ENCODE results near the gene EPS8L3.

The EPS8L3 gene, protein sequence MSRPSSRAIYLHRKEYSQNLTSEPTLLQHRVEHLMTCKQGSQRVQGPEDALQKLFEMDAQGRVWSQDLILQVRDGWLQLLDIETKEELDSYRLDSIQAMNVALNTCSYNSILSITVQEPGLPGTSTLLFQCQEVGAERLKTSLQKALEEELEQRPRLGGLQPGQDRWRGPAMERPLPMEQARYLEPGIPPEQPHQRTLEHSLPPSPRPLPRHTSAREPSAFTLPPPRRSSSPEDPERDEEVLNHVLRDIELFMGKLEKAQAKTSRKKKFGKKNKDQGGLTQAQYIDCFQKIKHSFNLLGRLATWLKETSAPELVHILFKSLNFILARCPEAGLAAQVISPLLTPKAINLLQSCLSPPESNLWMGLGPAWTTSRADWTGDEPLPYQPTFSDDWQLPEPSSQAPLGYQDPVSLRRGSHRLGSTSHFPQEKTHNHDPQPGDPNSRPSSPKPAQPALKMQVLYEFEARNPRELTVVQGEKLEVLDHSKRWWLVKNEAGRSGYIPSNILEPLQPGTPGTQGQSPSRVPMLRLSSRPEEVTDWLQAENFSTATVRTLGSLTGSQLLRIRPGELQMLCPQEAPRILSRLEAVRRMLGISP
- total RNA-seq, result 0 to 0.11 (median 0) reads per million in 9 experiments

DNA sequence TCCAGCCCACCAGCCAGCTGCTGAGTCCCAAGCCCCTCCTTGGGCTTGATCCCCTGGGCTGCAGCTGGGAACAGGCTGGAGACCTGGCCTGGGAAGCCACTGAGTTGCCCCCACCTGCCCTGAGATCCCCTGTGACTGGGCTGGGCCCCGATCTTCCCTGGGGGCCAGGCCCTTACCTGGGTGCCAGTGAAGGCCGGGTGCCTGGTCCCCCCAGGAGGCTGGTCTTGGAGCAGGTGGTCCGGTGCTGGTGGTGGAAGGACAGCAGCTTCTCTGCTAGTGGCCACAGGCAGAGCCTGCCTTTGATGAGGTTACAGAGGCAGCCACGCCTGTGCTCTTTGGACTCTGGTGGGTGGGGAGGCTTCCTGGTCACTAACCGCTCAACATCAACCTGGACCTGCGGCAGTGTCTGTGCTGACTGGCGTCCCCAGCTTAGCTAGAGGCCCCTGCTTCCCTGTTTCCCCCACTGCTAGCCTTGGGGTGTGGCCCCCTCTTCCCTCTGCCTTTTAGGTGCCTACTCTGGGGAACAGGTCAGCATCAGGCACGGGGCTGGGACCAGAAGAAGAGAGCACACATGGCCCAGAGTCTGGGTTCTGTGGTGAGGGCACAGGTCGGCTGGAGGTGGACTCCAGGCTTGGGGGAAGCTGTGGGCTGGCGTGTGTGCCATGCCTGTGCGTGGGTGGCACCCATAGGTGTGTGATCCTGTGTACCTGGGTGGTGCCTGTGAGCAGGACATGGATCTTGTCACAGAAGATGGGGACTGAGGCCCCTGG, at the start of gene EPS8L3:
TSS of gene EPS8L3 (minus strand) at position 278 of the 770 bp plus-strand sequence. CDS start 2,174 bp downstream, outside the sequence.
- H3K27ac Mint-ChIP-seq, result peak within 1 kb of the TSS in 1 of 2 donors; percentile 47
- DNase-seq (no peak), ATAC-seq (replicated peaks) (no peak)
- peaks cover 4 to 7% of the 10 kb centered on the region in 2 donors for H3K27me3 Mint-ChIP-seq
- no peaks in the 10 kb centered on the region for H3K9me3 Mint-ChIP-seq
- no peak within 1 kb of the TSS for H3K4me3 Mint-ChIP-seq
- H3K4me1 Mint-ChIP-seq (ENCODE audit: low read depth in 2 of 2), result no peaks in the 10 kb centered on the region
- no peaks in the 10 kb centered on the region for H3K36me3 Mint-ChIP-seq (ENCODE audit: insufficient read depth)

- DNase-seq (no peak), ATAC-seq (replicated peaks) (no peak)
- H3K9me3 Mint-ChIP-seq, result no peaks in the 10 kb centered on the region
- no peak overlapping the region for H3K4me3 Mint-ChIP-seq
- H3K27me3 Mint-ChIP-seq, result no peaks in the 10 kb centered on the region
- H3K36me3 Mint-ChIP-seq (ENCODE audit: insufficient read depth), result no peaks in the 10 kb centered on the region
- H3K4me1 Mint-ChIP-seq (ENCODE audit: low read depth in 2 of 2), result peaks cover 0 to 6% of the 10 kb centered on the region in 2 donors
- peak overlapping the region in 1 of 2 donors; percentile 66 for H3K27ac Mint-ChIP-seq
These were observed 49.1 kb upstream of the EPS8L3 start for GRCh38 chr1:109812691-109813393.

GRCh38 chr1:109808703-109809102, 45.0 kb upstream of the EPS8L3 start:
- DNase-seq, result no peak
- H3K9me3 Mint-ChIP-seq, result no peaks in the 10 kb centered on the region
- H3K4me1 Mint-ChIP-seq (ENCODE audit: low read depth in 2 of 2), result peaks cover 6 to 13% of the 10 kb centered on the region in 2 donors
- ATAC-seq (replicated peaks), result no peak
- no peak overlapping the region for H3K4me3 Mint-ChIP-seq
- H3K27ac Mint-ChIP-seq, result no peak overlapping the region
- H3K36me3 Mint-ChIP-seq (ENCODE audit: insufficient read depth), result no peaks in the 10 kb centered on the region
- H3K27me3 Mint-ChIP-seq, result no peaks in the 10 kb centered on the region

GRCh38 chr1:109807822-109808680, 44.3 kb upstream of the EPS8L3 start:
- DNase-seq (no peak), ATAC-seq (replicated peaks) (no peak)
- Mint-ChIP-seq H3K36me3 (ENCODE audit: insufficient read depth) (no peaks in the 10 kb centered on the region), H3K4me1 (ENCODE audit: low read depth in 2 of 2) (peaks cover 12 to 18% of the 10 kb centered on the region in 2 donors), H3K4me3 (no peak overlapping the region), H3K27ac (no peak overlapping the region), H3K9me3 (no peaks in the 10 kb centered on the region), H3K27me3 (no peaks in the 10 kb centered on the region)

GRCh38 chr1:109807402-109807801, 43.7 kb upstream of the EPS8L3 start:
- Mint-ChIP-seq H3K27me3 (no peaks in the 10 kb centered on the region), H3K4me3 (no peak overlapping the region), H3K27ac (no peak overlapping the region), H3K36me3 (ENCODE audit: insufficient read depth) (peaks cover 1% of the 10 kb centered on the region), H3K4me1 (ENCODE audit: low read depth in 2 of 2) (peaks cover 19 to 25% of the 10 kb centered on the region in 2 donors), H3K9me3 (no peaks in the 10 kb centered on the region)
- DNase-seq (no peak), ATAC-seq (replicated peaks) (no peak)

GRCh38 chr1:109806733-109807400, 43.1 kb upstream of the EPS8L3 start:
- no peak overlapping the region for H3K4me3 Mint-ChIP-seq
- peaks cover 5% of the 10 kb centered on the region for H3K36me3 Mint-ChIP-seq (ENCODE audit: insufficient read depth)
- H3K4me1 Mint-ChIP-seq (ENCODE audit: low read depth in 2 of 2), result peaks cover 24 to 30% of the 10 kb centered on the region in 2 donors
- no peaks in the 10 kb centered on the region for H3K27me3 Mint-ChIP-seq
- H3K27ac Mint-ChIP-seq, result no peak overlapping the region
- no peak for DNase-seq
- no peak for ATAC-seq (replicated peaks)
- no peaks in the 10 kb centered on the region for H3K9me3 Mint-ChIP-seq

- no peaks in the 10 kb centered on the region for H3K9me3 Mint-ChIP-seq
- no peak overlapping the region for H3K27ac Mint-ChIP-seq
- H3K4me1 Mint-ChIP-seq (ENCODE audit: low read depth in 2 of 2), result peaks cover 34 to 40% of the 10 kb centered on the region in 2 donors
- DNase-seq, result no peak
- ATAC-seq (replicated peaks), result no peak
- no peak overlapping the region for H3K4me3 Mint-ChIP-seq
- no peaks in the 10 kb centered on the region for H3K27me3 Mint-ChIP-seq
- H3K36me3 Mint-ChIP-seq (ENCODE audit: insufficient read depth), result peaks cover 5% of the 10 kb centered on the region
These were observed 41.9 kb upstream of the EPS8L3 start for GRCh38 chr1:109805486-109806165.

- Mint-ChIP-seq H3K4me3 (no peak overlapping the region), H3K9me3 (no peaks in the 10 kb centered on the region), H3K36me3 (ENCODE audit: insufficient read depth) (peaks cover 5% of the 10 kb centered on the region), H3K27me3 (no peaks in the 10 kb centered on the region), H3K4me1 (ENCODE audit: low read depth in 2 of 2) (peaks cover 38 to 44% of the 10 kb centered on the region in 2 donors), H3K27ac (peak overlapping the region in 1 of 2 donors; percentile 91)
- no peak for ATAC-seq (replicated peaks)
- DNase-seq, result no peak
These were observed 40.9 kb upstream of the EPS8L3 start for GRCh38 chr1:109804660-109805059.

DNA sequence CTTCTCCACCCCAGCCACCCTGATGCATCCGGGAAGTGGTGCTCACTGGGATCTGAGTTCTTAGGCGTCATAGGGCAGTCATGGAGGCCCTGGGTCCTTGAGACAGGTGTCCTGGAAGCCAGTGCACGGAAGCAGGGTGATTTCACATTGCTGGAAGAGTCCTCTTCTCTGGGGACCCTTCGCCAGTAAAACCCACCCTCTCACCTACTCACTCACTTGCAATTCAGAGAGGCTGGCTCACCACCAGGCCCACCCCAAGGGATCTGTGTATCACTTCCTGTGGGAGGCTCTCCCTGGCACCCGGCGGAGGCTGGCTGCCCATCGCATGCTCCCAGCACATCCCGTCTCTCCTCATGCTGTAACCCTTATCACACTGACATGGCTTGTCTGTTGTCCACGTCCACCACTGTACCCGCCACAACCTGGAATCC, 40.2 kb upstream of the EPS8L3 start:
- Mint-ChIP-seq H3K36me3 (ENCODE audit: insufficient read depth) (peaks cover 5% of the 10 kb centered on the region), H3K9me3 (no peaks in the 10 kb centered on the region), H3K4me3 (peak overlapping the region; percentile 25 to 67), H3K27me3 (no peaks in the 10 kb centered on the region), H3K4me1 (ENCODE audit: low read depth in 2 of 2) (peaks cover 44 to 48% of the 10 kb centered on the region in 2 donors), H3K27ac (peak overlapping the region; percentile 88 to 91)
- DNase-seq (no peak), ATAC-seq (replicated peaks) (no peak)

DNA sequence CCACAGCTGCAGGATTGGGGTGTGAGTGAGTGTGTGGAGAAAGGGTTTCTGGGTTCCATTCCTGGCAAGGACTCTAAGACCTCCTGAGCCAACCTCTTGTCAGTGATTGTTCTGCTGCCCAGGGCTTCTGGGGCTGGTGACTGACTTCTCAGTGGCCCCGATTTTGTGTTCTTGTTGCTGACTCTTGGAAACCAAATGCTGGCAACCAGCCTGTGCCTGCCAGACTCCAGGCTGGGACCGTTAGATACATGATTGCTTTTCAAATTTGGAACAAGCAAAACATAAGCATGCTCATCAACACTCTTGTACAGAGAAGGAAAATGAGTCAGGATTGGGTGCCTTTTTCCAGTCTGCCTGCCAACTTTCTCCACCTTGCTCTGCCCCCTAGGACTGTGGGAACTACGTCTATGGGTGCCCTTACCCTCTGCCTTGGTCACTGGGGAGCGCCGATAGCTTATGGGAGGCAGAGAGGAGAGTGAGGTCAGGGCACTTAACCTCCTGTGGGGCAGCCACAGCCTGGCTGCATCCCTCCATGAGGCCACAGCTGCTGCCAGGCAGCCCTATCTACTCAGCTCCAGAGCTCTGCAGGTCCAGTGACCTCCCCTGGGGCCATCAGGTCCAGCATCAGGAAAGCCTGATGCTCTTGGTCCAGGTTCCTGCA, 39.3 kb upstream of the EPS8L3 start:
- H3K36me3 Mint-ChIP-seq (ENCODE audit: insufficient read depth), result peaks cover 5% of the 10 kb centered on the region
- no peaks in the 10 kb centered on the region for H3K27me3 Mint-ChIP-seq
- peak overlapping the region; percentile 67 to 71 for H3K4me3 Mint-ChIP-seq
- ATAC-seq (replicated peaks) (no peak), DNase-seq (no peak)
- no peaks in the 10 kb centered on the region for H3K9me3 Mint-ChIP-seq
- H3K4me1 Mint-ChIP-seq (ENCODE audit: low read depth in 2 of 2), result peaks cover 44 to 48% of the 10 kb centered on the region in 2 donors
- peak overlapping the region; percentile 88 to 91 for H3K27ac Mint-ChIP-seq

All from effector memory CD8-positive, alpha-beta T cell (primary cell).